Measurements from ENCODE around the gene KIFC1.

GRCh38 chr6:33433001-33433543, 41.4 kb downstream of the KIFC1 start:
- TF ChIP-seq CTCF (conservative IDR thresholded peaks at IDR 0.05 in 1 of 2, IDR thresholded peaks at IDR 0.05 in 1 of 2; ENCODE audit: low read depth in 1 of 2, low read length in 2 of 2), result no peak
- TF ChIP-seq EZH2 (IDR thresholded peaks at IDR 0.05; ENCODE audit: low read length, missing control alignments), result no peak
